GM12801 (cell line): ENCODE results near the gene RILPL1.

Experiments used
- CTCF ChIP-seq: IDR thresholded peaks from one replicate; pipeline ENCODE4 v1.5.1; 2011; ENCODE audit warnings: control low read depth; ENCODE audit not compliant: insufficient read length; ENCODE audit errors: extremely low read depth

Gene RILPL1

GRCh38 chr12:123506843-123507236 lies 26.7 kb downstream of the RILPL1 start:
- no peak for TF ChIP-seq CTCF

- no peak for TF ChIP-seq CTCF
Observed at GRCh38 chr12:123506059-123506842, 27.3 kb downstream of the RILPL1 start.

- no peak for TF ChIP-seq CTCF
Observed at GRCh38 chr12:123502163-123502704, 31.3 kb downstream of the RILPL1 start.

- TF ChIP-seq CTCF, result no peak
Observed at GRCh38 chr12:123499332-123499731, 34.2 kb downstream of the RILPL1 start.

GRCh38 chr12:123498126-123498825 lies 35.2 kb downstream of the RILPL1 start:
- TF ChIP-seq CTCF, result no peak

- no peak for TF ChIP-seq CTCF
Observed at GRCh38 chr12:123497065-123497464, 36.5 kb downstream of the RILPL1 start.

- no peak for TF ChIP-seq CTCF
Observed at GRCh38 chr12:123494124-123494851, 39.2 kb downstream of the RILPL1 start.
